ENCODE measurements around the gene RNF144B. TPM values are rescaled to one million over a fixed set of nuclear protein-coding genes. Genes with fewer than 3 reads are reported as not detected.

Gene RNF144B
- 1 to 10 TPM; 4.2 to 4.4 TPM for total RNA-seq

DNA sequence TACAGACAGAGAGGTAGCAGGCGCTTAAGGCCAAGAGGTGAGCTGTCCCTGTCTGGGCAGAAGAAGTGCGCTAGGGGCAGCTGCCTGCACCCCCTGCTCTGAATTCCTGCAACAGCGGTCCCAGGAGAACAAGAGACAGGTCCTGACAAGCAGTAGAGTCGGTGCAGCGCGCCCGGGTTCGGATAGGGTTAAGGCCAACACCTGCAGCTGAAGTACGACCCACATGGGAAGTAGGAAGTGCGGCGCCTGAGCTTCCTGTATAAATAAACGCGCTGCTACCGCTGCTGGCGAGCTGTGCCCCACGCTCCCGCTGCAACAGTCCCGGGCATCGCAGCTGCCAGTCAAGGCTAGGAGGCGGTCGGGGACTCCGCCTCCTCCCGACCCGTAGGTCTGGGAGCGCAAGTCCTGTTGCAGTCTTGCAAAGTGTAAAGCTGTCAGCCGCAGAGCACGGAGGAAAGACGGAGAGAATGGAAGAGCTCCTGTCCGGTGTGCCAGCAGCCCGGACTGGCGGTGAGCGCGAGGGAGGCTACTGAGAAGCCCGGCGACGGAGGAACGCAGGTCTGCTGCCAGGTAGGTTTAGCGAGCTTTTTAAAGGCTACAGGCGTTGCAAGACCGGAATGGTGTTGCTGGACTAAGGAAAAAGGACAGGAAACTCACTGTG, at the start of gene RNF144B:
Gene RNF144B (plus strand): TSS at position 290 of the 661 bp plus-strand sequence. CDS start 12,185 bp downstream, outside the sequence.
- Histone ChIP-seq H3K27ac (peak within 1 kb of the TSS; percentile 35), H3K9ac (ENCODE audit: low read depth in 2 of 2, low read length in 2 of 2) (peak within 1 kb of the TSS; percentile 42 to 65), H3K27me3 (no peaks in the 10 kb centered on the region), H3K36me3 (no peaks in the 10 kb centered on the region), H3K9me3 (no peaks in the 10 kb centered on the region), H3K4me1 (no peaks in the 10 kb centered on the region), H3K4me3 (peak within 1 kb of the TSS; percentile 39)
- DNase-seq, result peak; percentile 90
- TF ChIP-seq, protein P1, sequence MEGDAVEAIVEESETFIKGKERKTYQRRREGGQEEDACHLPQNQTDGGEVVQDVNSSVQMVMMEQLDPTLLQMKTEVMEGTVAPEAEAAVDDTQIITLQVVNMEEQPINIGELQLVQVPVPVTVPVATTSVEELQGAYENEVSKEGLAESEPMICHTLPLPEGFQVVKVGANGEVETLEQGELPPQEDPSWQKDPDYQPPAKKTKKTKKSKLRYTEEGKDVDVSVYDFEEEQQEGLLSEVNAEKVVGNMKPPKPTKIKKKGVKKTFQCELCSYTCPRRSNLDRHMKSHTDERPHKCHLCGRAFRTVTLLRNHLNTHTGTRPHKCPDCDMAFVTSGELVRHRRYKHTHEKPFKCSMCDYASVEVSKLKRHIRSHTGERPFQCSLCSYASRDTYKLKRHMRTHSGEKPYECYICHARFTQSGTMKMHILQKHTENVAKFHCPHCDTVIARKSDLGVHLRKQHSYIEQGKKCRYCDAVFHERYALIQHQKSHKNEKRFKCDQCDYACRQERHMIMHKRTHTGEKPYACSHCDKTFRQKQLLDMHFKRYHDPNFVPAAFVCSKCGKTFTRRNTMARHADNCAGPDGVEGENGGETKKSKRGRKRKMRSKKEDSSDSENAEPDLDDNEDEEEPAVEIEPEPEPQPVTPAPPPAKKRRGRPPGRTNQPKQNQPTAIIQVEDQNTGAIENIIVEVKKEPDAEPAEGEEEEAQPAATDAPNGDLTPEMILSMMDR (IDR thresholded peaks at IDR 0.05), result no peak
- intact Hi-C loops (cut with DNase I), result no loop called here

DNA sequence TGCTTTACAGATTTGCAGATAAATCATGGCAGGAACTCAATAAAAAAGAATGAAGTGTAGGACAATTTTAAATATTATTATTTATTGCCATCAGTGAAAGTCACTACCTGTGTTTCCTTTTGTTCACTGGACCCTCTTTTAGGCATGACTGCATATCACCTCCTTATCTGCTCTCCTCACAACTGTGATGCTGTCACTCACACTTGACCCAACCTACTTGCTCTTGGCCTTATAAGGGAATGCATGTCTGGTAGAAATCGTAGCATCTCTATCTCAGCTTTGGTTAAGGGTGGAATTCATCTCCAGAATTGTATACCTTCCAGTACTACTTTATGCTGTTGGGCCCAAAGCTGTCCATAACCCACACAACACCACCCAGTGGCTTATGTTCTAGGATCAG, 47.6 kb upstream of the RNF144B start:
- H3K4me3 ChIP-seq, result no peak overlapping the region
- H3K27ac ChIP-seq, result no peak overlapping the region
- TF ChIP-seq, protein P1 (IDR thresholded peaks at IDR 0.05), result no peak
- H3K9ac ChIP-seq (ENCODE audit: low read depth in 2 of 2, low read length in 2 of 2), result no peak overlapping the region
- intact Hi-C loops (cut with DNase I), result no loop called here
- H3K4me1 ChIP-seq, result no peaks in the 10 kb centered on the region
- DNase-seq, result no peak
- no peaks in the 10 kb centered on the region for H3K27me3 ChIP-seq
- H3K36me3 ChIP-seq, result no peaks in the 10 kb centered on the region
- H3K9me3 ChIP-seq, result no peaks in the 10 kb centered on the region

DNA sequence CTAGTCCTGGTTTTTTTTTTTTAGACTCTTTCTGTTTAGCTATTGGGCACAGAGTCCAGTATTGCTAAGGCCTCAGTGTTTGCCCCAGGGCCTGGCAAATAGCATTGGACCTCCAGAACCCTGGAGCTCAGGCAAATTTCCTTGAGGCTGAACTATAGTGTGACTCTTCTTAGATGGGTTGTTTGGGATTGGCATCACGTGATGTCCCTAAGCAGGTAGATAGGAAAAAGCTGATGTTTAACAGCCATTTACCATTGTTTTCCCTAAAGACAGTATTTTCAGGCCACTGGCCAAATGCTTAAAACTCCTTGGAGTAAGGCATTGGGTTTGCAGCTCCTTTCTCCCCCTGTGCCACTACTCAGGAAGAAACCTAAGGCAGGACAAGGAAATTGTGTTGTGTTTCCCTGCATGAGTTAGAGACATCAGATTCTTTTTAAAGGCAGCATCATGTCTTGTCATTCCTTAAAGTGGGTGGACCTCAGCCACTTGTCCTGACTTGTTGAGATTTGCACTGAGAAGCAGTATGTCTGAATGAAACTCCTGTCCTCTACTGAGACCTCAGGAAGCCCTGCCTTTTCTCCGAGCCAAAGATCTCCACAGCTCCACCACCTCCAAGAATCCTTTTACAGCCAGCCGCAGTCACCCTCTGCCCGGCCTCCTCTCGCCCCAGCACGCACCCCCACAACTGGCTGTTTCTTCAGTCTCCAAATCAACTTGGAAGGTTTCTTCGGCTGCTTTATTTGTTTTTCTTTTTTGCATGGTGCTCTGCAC, 46.2 kb upstream of the RNF144B start:
- no peaks in the 10 kb centered on the region for H3K36me3 ChIP-seq
- DNase-seq, result no peak
- no peak overlapping the region for H3K27ac ChIP-seq
- intact Hi-C loops (cut with DNase I), result no loop called here
- TF ChIP-seq, protein P1 (IDR thresholded peaks at IDR 0.05), result no peak
- H3K9me3 ChIP-seq, result no peaks in the 10 kb centered on the region
- H3K4me3 ChIP-seq, result no peak overlapping the region
- H3K9ac ChIP-seq (ENCODE audit: low read depth in 2 of 2, low read length in 2 of 2), result no peak overlapping the region
- no peaks in the 10 kb centered on the region for H3K27me3 ChIP-seq
- no peaks in the 10 kb centered on the region for H3K4me1 ChIP-seq

DNA sequence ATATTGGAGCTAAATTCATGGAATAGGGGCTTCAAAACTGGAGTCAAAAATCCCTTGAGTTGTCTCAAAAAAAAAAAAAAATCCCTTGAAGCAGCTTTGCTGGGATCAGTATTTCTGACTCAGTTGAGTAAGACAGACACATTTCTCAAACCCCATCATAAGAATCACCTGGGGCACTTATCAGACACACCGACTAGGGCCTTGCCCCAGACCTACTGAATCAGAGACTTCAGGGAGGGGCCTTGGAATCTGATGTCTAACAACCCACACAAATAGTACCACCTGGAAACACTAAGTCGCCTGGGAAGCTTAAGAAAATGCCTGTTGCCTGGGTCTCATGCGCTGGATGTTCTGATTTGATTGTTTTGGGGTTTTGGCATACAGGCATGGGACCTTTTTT, 44.9 kb upstream of the RNF144B start:
- H3K9ac ChIP-seq (ENCODE audit: low read depth in 2 of 2, low read length in 2 of 2), result no peak overlapping the region
- no peak overlapping the region for H3K4me3 ChIP-seq
- H3K27me3 ChIP-seq, result no peaks in the 10 kb centered on the region
- DNase-seq, result no peak
- no peaks in the 10 kb centered on the region for H3K4me1 ChIP-seq
- TF ChIP-seq, protein P1 (IDR thresholded peaks at IDR 0.05), result no peak
- intact Hi-C loops (cut with DNase I), result no loop called here
- H3K27ac ChIP-seq, result no peak overlapping the region
- H3K9me3 ChIP-seq, result no peaks in the 10 kb centered on the region
- no peaks in the 10 kb centered on the region for H3K36me3 ChIP-seq

DNA sequence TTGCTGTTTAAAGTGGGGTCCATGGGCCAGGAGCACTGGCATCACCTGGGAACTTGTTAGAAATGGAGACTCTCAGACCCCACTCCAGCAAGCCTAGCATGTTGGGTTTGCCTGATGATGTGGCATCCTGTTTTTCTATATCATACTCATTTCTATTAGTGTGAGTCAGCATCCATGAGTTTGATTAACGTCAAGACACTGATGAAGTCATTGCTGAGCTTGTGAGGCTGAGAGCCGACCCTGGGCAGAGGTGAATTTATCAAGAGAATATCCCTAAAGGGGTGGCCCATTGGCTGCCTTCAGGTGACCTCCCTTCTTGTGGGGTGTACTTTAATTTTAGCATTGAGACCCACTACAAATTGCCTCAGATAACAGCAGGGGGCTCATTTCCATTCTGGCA, 43.4 kb upstream of the RNF144B start:
- TF ChIP-seq, protein P1 (IDR thresholded peaks at IDR 0.05), result no peak
- Histone ChIP-seq H3K4me3 (no peak overlapping the region), H3K9ac (ENCODE audit: low read depth in 2 of 2, low read length in 2 of 2) (no peak overlapping the region), H3K9me3 (no peaks in the 10 kb centered on the region), H3K4me1 (no peaks in the 10 kb centered on the region), H3K27ac (no peak overlapping the region), H3K27me3 (no peaks in the 10 kb centered on the region), H3K36me3 (no peaks in the 10 kb centered on the region)
- intact Hi-C loops (cut with DNase I), result no loop called here
- no peak for DNase-seq

Data from colonic mucosa (tissue), 4 donors.